ENCODE measurements around the gene MAPKAP1. TPM values are rescaled to one million over a fixed set of nuclear protein-coding genes. Genes with fewer than 3 reads are reported as not detected.
A peak's percentile ranks its signal among the peaks of the same experiment; 100 is the strongest.

Gene MAPKAP1
- total RNA-seq, 1 donor from 2014 or later = 29.4 TPM

DNA sequence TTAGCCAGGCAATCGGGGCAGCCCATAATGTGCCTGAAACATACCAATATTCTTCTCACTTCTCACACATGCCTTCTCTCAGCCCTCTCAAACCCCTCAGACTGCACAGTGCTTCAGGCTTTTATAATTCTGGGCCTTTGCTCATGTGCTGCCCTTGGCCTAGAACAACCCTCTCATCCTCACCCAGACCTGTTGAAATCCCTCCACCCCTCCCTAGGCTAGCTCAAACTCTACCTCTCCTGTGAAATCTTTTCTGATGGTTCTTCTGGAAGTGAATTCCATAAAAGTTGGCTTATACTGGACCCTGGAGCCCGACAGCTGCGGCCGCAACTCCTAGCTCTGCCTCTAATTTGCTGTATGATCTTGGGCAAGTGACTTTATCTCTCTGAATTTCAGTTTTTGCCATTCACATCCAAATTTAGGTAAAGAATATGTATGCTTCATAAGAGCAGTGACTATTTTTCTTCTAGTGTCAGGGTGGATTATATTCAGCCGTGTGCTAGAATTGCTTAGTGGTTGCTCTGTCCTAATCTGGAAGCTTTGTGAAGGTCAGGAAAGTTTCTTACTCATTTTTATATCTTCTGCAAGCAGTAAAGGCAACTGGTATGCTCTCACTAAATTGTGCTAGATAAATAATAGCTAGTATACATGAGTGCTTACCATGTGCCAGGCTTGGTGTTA, 221.4 kb downstream of the MAPKAP1 start:
- DNase-seq (ENCODE audit: low spot score) = peak; percentile 55

DNA sequence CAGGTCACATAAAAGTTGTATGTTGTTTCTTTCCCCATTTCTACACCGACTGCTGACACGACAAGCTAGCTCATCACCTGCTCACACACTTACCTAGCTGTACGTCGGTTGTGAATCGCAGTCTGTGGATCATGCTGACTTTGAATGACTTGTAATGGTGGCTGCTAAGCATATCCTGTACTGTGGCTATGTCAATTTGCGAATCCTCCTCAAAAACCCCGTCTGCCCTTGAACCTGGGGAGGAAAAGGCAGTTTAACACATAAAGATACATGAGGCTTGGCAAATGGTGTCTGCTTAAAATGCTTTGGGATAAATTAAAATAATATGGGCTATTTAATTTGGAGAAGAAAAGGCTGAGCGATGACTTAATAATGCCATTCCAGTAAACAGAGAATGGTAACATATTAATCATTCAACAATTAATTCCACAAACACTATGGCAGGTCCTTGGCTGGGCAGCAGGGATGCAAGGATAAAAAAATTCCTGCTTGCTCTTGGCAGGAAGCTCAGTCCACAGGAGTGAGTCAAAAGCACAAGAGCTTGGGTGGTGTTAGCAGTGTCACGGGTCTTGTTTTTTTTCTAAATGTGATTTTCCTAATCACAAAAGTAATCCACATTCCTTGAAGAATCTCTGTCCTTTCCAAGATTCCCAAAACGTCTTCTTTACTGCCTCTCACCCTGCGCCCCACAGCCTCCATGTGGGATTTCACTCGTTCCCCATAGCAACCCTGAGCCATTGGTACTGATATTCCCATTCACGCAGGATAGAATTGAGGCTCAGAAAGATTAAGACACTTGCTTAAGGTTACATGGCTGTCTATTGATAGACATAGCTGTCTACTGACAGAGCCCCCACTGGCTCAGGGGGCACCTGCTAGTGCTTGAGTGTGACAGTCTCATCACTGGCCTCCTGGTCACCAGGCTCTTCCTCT, 222.4 kb downstream of the MAPKAP1 start:
- DNase-seq (ENCODE audit: low spot score) = peak; percentile 57

DNA sequence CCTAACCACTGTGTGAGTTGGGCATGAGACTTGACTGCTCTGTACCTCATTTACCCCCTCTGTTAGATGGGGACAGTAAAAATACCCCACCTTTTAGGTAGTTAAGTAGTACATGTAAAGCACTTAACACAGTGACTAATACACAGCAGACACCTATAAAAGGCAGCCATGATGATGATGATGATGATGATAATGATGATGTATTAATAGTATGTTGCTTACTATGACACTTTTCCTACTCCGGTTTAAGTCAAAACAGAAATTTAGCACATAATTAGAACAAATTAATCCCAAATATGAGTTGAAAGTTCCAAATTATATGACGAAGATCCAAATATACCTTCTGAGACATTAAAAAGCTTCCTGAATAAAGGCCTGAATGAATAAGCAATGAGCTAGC, 223.3 kb downstream of the MAPKAP1 start:
- no peak for DNase-seq (ENCODE audit: low spot score)

DNA sequence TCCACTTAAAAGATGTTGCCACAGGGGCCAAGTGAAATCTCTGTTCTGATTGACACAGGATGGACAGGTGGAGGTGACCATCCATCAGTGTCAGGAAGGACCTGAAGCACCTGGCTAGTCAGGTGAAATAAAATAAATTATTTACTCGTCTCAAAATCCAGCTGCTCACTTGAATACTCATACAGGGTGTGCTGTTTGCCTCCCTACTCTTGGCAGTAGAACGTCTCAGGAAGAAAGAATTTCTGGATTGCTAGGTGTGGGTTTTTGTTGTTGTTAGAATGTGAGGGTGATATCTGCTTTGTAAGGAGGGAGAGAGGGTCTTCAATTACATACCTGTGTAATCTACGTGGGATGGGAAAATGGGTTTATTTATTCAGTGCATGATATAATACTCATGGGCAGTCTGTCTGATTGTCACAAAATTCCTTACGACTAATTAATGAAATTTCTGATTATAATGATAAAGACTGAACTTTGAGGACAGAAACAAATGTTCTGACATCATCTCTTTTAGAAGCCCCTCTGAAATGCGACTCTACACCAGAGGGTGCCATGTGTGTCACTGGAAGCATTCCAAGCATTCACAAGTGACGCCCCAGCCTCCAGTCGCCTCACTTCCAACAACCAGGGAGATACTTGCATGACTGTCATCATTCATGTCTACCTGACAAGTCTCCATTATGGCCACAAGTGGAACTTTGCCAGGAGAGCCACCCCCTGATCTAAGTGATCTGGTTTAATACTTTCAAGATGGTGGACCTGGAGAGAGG, 227.0 kb downstream of the MAPKAP1 start:
- DNase-seq (ENCODE audit: low spot score) = no peak

DNA sequence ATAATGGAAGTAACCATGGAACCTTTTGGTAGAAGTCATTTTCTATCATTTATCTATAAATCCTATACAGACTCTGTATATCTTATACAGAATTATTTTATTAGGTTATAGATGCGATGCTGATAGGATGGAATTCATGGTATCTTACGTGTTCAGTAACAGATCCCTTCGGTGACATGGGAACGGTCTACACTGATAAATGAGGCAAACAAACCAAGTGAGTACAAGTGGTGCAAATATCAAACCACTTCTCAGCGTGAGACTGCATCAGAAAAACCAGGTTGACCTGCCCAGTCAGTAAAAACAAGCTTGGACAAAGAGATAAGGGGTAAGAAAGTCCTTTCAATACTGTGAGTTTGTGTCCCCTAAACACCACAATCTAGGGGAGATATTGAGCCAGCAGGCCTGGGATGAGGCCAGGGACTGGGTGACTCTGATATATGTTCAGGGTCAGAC, 229.9 kb downstream of the MAPKAP1 start:
- DNase-seq (ENCODE audit: low spot score) = no peak

DNA sequence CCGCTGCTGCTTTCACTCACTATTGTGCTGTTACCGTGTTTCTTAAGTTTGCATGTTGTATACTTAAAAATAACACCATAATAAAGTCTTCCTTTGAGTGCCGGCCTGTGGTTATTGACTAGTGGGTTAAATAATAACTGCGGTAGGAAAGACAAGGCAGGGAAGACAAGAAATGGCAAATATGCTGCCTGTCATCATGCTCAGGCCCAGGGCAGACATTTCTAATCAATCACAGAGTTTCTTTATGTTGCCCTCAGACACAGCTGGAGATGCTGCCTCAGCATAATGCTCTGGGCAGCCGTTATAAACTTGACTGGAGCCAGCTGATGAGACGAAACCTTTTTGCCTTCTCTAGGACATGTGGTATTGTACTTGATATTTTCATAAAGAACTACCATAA, 230.4 kb downstream of the MAPKAP1 start:
- DNase-seq (ENCODE audit: low spot score) = peak; percentile 25

DNA sequence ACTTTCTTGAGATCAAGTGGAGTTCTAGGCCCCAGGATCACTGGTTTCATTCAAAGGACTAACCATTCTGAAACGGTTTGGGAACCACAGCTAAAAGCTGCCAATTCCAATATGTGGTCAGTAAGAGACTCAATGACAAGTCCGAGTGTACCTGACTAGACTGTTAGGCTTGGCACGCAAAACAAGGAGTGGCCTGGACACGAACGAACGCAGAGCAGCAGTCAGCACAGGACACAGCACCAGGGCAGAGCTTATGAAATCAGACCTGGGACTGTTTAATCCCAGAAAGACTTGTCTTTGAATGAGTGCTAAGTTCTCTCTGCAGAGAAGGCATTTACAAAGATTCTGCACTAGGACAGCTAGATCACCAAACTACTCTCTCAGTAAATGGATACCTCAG, 231.6 kb downstream of the MAPKAP1 start:
- no peak for DNase-seq (ENCODE audit: low spot score)

DNA sequence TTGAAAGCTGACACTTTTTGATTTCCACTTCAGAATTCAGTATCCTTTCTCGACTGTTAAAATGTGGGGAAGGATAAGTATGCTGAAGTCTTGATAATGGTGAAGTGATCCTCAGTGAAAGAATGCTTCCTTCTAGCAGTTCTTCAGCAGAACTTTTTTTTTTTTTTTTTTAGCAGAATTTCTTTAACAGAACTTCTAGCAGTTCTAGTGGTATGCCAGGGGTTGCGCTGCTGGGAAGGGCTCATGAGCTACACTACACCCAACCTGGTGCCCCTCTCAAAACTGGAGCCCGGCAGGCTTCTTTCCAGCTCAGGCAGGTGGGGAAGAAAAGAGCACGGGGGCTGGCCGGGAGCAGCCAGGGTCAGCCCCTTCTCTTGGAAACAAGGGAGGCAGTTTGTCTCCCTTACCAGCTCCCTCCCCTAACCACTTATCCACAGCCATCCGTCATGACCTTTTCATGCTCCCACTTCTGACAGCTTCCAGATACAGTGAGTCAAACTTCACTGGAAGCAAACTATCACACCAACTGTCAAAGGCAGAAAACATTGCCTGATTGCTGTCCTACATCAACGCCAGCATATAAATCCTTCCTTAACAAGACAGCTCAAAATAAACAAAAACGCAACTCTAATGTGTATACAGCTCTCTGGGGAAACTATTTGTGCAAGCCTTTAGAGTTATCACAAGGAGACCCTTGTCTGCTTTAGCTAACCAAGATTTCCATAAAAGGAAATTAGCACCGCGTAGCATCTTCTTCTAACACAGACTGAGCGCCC, 233.9 kb downstream of the MAPKAP1 start:
- DNase-seq (ENCODE audit: low spot score) = peak; percentile 96

DNA sequence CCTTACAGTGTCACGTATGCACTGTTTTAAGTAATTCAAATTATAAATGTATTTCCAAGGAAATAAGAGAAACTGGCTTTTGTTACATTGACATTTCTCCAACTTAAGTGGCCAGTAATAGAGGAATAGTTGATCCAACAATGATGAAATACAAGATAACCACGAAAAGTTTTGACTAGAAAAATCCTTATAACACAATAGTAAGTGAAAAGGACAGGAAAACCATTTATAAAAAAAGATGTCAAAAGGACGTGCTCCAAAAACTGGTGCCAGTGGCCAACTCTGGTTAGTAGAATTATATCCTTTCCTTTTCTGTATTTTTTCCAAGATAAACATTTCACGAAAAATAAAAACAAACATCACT, 234.5 kb downstream of the MAPKAP1 start:
- DNase-seq (ENCODE audit: low spot score) = no peak

DNA sequence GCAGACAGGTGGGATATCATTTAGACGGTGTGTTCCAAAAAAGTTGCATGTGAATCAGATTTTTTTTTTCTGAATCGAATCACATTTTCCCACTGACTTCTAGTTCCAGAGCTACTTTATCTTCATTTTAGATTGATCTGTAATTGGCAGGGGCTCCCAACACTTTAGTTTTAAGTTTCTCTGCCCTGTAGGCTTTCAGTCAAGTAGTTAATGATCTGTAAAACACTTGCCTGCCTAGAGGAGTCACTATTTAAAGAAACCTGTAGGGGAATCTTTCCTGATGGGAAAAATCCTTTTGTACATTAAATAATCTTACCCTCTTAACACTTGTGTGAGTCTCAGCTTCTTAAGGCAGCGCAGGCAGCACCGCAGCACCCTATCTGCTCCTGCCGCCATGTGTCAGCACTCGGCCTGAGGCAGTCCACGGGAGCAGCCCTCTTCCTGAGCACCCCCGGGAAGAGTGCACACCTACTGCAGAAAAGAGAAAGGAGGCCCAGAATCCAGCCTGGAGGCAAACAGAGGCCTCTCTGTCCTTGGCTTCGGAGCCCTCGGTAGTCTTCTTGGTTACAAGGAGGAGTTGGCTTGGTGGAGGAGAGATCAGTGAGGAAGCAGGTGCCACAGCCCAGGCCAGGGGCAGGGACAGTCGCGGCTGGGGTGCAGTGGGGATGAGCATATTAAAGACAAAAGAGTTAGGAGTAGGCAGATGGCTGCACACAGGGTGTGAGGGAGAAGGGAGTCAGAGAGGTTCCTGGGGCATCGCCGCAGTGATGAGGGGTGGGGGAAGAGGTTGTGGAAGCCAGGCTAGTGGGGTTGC, 236.0 kb downstream of the MAPKAP1 start:
- DNase-seq (ENCODE audit: low spot score) = no peak

DNA sequence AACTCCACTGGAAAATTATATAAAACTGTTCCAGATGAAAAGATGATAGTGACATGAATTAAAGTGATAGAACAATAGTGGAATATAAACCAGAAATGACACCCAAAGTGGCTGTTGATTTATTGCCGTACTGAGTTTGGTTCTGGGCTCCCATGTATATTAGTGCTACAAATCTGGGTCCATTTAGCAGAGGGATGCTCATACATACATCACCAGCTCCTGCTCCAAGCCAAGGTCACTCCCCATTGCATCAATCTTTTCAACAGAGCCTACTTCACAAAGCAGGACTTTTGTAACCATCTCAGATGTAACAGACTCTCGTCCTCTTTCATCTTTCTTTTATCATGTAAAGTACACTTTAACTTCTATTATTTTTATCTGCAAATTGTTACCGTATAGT, 236.8 kb downstream of the MAPKAP1 start:
- DNase-seq (ENCODE audit: low spot score) = no peak

DNA sequence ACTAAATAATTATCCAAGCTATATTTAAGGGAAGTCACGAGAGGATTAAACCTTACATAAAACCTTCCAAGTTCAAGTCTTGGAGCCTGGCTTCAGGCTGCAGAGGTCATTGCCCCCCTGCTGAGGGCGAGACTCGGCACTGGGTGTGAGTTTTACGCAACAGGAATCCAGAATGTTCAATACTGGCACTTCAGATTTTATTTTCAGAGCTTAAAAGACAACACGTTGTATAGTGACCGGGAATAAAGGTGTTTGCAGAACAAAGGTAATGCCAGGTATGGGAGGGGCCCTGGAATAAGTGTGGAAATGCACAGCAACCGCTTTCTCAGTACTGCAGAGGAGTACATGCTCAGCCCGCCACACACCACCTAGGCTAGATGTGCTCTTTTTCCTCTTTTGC, 238.4 kb downstream of the MAPKAP1 start:
- DNase-seq (ENCODE audit: low spot score) = no peak

DNA sequence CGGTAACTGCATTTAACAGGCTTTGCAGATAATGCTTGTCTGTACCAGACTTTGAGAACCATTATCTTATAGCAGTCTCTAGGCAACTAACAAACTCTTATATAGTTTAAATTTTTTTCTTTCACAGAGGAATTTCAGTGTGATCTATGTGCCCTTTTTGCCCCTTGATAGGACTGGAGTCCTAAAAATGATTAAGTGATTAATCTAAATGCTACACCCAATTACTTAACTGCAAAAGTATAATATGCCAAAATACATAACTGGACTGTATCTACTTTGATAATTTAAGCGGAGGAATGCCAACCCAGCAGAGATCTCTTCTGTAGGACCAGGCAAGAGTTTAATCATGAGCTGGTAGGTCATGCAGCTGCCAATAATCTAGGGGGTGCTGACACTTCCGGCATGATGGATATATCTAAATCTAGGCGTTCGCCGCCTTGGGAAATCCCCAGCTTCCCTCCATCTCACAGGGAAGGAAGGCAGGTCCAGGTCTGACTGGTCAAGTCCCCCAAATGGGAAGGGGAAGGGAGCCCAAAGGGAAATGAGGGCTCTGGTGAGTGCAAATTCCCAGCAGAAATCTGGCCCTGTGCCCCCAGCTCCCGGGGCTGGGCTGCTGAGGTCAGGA, 239.8 kb downstream of the MAPKAP1 start:
- peak; percentile 55 for DNase-seq (ENCODE audit: low spot score)

DNA sequence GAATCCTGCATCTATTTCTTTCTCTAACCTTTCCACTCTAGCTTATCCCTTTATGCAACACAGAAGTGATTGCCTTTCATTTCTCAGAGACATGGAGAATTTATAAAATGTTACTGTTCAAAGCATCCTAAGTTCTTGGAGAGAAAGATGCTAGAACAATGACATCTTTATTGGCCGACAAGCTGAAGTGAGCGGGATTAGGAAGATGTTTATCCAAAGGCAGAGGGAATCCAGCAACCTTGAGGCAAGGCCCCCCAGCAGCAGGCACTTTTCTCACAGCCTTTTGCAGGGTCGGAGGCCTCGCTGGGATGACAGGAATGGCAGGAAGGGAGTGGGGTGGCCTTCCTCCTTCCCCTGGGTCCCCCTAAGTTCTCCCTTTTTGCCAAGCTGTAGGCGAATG, 240.6 kb downstream of the MAPKAP1 start:
- peak; percentile 47 for DNase-seq (ENCODE audit: low spot score)

DNA sequence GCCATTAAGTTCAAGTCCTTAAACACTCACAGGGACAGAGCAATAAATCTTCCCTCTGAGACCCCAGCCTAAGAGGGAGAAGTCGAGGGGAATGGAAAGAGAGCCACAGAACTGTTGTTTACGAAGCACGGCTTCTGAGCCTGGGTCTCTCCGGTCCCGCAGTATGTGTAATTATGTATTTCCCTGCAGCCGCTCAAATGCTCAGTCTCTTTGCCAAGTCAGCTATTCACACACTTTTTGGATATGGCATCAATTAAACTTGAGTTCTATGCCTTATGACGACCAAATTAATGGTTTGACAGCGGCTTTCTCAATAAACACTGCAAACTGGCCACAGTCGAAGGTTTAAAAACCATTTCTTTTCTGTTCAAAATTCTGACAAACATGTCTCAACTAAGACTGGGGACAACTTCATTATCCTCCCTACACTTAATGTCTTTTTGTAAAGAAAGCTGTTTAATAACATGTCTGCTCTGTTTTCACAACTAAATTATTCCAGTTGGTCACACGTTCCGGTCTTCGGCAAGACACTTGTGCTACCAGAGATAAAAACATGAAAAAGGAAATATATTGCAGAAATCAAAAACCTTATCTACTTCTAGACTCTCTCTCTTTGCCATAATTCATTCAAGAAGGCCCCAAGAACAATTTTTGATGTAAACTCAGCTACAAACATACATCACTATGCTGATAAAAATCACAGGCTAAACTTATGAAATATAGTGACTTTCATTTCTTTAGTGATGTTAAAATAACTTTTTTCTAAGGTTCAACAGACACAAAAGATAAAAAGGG, 242.2 kb downstream of the MAPKAP1 start:
- peak; percentile 33 for DNase-seq (ENCODE audit: low spot score)

DNA sequence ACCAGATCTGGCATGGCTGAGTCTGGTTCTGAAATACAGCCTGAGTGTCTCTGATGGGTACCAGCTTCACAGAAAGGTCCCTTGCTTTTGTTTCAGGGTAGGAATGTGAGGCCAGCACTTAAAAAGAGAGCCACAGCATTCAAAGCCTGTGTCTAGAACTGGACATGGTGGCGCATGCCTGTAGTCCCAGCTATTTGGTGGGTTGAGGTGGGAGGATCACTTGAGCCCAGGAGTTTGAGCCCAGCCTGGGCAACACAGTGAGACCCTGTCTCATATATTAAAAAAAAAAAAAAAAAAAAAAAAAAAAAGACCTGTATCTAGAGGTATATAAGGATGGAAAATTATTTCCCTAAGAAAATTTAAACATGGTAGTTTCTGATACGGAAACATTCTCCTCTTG, 243.1 kb downstream of the MAPKAP1 start:
- DNase-seq (ENCODE audit: low spot score) = no peak

DNA sequence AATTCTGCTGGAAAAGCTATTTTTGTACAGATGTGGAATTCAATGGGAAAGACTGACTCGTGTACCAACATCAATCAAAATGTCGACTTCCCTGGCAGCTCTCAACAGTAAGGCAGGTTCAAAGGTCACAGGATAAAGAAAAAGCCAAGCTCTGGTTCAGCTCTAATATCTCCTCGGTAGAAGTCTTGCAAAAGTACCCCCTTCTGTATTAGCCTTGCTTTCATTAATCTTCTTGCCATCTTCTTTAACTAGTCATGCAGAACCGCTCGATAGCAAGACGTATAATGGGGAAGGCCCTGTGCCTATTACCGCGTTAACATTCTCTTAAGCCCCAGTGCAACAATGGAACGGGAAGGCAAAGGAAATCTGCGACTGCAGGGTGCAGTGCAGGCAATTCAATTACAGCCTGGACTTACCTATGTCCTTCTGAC, 244.1 kb downstream of the MAPKAP1 start:
- no peak for DNase-seq (ENCODE audit: low spot score)

DNA sequence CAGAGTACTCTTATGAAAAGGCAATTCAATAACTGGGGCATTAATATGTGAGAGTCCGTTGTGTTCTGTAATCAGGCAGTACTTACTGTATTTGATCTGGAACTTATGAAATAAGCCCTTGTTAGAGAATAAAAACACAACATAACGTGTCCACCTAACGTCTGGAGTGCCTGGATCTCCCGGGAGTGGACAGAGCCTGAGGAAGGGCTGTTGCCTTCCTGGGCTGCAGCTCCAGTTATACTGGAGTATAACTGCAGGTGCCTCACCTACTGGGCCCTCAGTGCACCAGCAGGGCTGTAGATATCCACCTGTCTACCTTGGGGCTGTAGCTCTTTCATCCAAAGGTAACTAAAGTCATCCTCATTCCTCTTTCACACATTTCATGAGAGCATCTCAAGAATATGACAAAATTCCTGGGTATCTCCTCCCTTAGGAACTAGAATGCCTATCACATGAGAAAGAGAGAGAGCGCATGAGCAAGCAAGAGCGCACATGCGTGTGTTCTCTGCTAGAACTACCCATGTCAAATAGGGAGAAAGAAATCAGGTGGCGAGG, 245.3 kb downstream of the MAPKAP1 start:
- DNase-seq (ENCODE audit: low spot score) = no peak
